GM18511 (cell line): Measurements from ENCODE around the gene SHLD1.

Experiments used
- ATAC-seq: cut with Tn5 transposase; IDR thresholded peaks from one replicate; pipeline ENCODE4 v1.9.1; 2021; ENCODE audit warnings: mild to moderate bottlenecking, moderate library complexity; ENCODE audit not compliant: unreplicated experiment

The SHLD1 gene

DNA sequence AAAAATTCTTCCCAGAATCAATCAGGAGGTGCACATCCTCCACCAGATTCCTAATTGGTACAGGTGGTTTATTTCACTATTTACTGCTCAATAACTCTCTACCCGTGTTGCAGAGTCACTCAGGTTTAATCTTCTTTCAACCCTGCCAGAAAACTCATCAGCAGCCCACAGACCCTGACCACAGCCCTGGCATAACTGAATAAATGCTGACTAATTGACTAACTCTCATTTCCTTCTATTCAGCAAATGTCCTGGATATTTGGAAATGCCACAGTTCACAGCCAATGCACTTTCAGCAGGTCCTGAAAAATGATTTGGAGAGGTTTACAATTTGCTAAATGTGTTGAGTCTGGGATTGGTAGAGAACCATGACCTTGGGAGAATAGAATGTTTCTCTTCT lies 137.8 kb downstream of the SHLD1 start:
- no peak for ATAC-seq

- ATAC-seq = no peak
These were observed 140.7 kb downstream of the SHLD1 start for GRCh38 chr20:5890773-5891441.

DNA sequence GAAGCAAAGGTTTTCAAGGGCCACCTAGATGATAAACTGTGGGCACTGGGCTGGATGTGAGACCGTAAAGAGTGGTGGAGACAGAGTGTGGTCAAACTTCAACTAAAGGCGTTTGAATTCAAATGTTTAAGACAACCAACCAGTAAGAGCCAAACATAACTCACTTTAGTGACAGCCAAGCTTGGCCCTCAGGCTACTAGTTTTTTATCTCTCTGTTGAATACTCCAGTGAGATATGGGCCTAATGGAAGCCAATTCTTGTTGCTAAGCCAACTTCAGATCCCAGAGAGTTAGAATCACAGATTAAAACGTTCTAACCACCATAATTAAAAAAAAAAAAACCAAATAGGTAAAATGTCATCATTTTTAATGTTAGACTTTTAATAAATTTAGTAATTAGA lies 142.9 kb downstream of the SHLD1 start:
- no peak for ATAC-seq

DNA sequence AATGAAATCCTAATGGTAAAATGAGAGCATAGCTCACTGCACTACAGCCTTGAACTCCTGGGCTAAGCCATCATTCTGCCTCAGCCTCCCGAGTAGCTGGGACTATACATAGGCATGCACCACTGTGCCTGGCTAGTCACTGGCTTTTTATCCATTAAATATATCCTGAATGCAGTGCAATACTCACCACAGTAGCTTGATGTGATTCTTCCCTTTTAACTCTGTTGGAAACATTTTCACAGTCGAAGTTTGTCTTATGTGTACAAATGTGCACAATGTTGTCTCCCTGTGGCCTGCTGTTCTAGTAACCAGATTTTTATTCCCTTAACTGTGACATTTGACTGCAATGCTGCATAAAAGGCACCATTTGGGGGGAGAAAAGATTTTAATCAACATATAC lies 143.4 kb downstream of the SHLD1 start:
- no peak for ATAC-seq

DNA sequence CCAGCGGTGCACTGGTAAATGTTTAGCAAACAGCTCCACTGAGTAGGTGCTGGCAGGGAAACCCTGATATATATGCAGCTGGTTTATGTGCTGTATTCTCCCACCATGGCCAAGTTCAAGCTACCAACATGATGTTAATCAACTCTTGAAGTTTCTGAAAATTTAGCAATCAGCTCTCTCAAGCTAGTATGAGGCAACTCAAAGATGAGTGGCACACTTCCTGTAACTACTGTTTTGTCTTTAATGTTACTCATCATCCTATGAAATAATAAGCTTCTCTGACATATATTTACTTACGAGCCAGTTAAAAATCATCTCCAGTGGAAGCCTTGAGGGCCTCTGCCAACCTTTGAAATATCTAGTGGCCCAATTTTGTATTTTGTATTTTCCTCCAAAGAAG lies 145.4 kb downstream of the SHLD1 start:
- ATAC-seq = no peak

DNA sequence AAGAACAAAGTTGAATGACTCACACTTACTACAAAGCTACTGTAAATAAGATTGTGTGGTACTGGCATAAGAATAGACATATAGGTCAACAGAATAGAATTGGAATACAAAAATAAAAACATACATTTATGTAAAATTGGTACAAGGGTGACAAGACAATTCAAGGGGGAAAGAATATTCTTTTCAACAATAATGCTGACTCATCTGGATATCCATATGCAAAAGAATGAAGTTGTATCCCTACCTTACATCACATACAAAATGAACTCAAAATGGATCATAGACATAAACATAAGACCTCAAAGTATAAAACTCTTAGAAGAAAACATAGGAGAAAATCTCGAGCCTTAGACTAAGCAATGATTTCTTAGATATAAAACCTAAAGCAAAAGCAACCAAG lies 149.2 kb downstream of the SHLD1 start:
- ATAC-seq = no peak

DNA sequence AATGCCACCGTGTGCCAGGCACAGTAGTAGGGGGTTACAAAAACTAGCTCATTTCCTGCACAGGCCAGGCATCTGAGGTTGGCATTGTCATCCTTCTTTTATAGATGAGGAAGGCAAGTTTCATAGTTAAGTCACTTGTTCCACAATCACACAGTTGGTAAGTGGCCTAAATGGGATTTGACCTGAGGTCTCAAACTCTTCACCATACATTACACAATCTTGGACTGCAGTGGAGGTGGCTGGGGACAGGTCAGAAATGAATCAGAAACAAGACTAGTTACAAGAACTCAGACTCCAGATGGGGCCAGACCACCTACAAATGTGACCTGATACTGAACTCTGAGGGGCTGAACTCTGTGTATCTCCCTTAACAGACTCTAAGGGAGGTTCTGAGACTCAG lies 150.7 kb downstream of the SHLD1 start:
- ATAC-seq = no peak

GRCh38 chr20:5908981-5909380 lies 158.8 kb downstream of the SHLD1 start:
- ATAC-seq = no peak

- no peak for ATAC-seq
These were observed 160.0 kb downstream of the SHLD1 start for GRCh38 chr20:5910186-5910585.

GRCh38 chr20:5913166-5913565 lies 163.0 kb downstream of the SHLD1 start:
- no peak for ATAC-seq
